SHP77 treated with DMSO at 0.1 percent for 48 hours (cell line): ENCODE results near the gene OR10T2.
"Not testable (repeated sequence)": the region's sequence is repeated elsewhere in the genome, so short reads cannot be mapped to it uniquely, and the experiment has no call there.

Experiments
- DNase-seq: peaks from one replicate; lab custom pipeline; 2025; lab: John Stamatoyannopoulos, UW

The OR10T2 gene

DNA sequence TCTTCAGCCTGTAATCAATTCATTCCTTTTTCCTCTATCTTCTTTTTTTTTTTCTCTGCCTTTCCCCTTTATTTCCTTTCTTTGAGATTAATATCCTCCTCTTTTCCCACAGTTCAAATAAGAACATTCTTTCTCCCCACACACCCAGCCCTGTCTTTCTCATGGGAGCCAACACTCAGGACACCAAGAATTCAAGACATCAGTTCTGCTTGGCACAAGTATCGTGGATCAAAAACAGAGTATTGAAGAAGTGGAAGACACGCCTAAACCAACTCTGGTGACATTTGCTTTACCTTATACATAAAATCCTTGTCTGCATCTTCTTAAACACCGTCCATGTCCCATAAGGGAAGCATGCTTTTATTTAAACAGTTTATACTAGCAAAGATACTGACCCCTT, 42.6 kb downstream of the OR10T2 start:
- no peak for DNase-seq

DNA sequence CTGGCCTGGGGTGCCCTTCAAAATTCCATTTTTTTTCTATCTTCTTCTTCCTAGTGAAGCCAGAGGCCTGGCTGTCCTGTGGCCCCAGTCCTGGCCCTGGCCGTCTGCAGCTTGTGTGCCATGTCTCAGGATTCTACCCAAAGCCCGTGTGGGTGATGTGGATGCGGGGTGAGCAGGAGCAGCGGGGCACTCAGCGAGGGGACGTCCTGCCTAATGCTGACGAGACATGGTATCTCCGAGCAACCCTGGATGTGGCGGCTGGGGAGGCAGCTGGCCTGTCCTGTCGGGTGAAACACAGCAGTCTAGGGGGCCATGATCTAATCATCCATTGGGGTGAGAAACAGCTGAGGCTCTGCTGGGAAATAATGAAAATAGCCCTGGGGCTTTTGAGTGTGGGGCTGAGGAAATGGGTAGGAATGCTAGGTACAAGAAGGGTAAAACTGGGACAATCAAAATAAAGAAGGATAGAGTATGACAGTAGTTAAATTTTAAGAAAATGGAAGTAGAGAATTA, 43.4 kb downstream of the OR10T2 start:
- no peak for DNase-seq

DNA sequence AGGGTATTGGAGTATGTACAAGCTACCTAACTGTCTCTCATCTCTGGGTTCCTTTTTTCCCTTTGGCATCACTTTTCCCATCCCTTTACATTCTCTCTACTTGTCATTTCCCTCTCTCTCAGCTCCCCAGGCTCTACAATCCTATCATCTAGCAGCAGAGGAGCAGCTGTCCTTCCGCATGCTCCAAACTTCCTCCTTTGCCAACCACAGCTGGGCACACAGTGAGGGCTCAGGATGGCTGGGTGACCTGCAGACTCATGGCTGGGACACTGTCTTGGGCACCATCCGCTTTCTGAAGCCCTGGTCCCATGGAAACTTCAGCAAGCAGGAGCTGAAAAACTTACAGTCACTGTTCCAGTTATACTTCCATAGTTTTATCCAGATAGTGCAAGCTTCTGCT, 45.0 kb downstream of the OR10T2 start:
- DNase-seq = no peak

DNA sequence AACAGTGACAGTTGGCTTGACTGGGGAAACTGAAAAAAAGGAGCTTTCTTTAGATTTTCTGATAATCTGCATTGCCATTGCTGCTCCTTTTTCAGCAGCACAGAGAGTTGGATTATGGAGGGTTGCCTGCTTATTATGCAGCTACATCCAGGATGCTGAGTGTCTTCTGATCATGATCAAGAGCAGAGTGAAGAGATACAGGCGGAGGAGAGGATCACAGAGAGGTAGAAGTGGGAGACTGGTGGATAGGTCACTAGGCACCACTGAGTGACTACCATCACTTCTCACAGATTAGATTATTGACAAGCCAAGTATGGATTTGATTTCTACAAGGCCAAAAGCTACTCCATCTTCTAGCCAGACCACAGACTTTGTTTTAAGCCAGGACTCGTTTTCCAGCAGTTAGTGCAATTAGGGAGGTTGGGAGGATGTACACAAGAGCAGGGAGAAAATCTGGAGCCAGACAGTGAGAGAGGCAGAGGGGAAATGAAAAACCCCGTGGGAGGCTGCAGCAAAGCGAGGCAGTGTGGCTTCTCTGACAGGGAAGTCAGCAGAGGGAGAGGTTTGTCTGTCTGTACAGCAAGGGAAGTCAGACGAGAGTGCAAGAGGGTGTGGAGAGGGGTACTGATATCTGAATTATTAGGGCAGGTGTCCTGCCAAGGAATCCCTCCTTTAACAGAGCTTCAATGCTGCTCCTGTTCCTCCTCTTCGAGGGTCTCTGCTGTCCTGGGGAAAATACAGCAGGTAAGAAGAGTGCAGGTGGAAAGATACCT, 45.8 kb downstream of the OR10T2 start, which contains the start of gene CD1E:
CD1E (plus strand) TSS at position 592 of the 773 bp plus-strand sequence; CDS start at position 687, 95 bp downstream.
- no peak for DNase-seq

DNA sequence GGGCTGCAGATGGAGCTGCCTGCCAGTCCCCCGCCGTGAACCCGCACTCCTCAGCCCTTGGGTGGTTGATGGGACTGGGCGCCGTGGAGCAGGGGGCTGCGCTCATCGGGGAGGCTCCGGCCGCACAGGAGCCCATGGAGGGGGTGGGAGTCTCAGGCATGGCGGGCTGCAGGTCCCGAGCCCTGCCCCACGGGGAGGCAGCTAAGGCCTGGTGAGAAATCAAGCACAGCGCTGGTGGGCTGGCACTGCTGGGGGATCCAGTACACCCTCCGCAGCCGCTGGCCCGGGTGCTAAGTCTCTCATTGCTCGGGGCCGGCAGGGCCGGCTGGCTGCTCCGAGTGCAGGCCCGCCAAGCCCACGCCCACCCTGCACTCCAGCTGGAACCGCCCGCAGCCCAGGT, 50.3 kb downstream of the OR10T2 start:
- DNase-seq = not testable (repeated sequence)
